Astrocyte (in vitro differentiated cells and primary cell): ENCODE measurements around the gene BRSK1. TPM values are rescaled to one million over a fixed set of nuclear protein-coding genes. Genes with fewer than 3 reads are reported as not detected.

ENCODE experiments used
- DNase-seq: peaks from one replicate; pipeline ENCODE4 v3.0.0-alpha.2; 2010; ENCODE audit warnings: low read depth
- FAIRE-seq: peaks from 2 replicates; lab custom pipeline; 2011; peaks lifted over from hg19 to GRCh38; lab: Jason Lieb, UNC
- H2AFZ ChIP-seq: 2 replicates; pipeline ENCODE4 v1.6.0; 2012; ENCODE audit warnings: low read depth, low read length, inconsistent platforms
- H3K27ac ChIP-seq: 2 replicates; pipeline ENCODE4 v1.5.1; 2011; ENCODE audit warnings: low read depth, low read length, inconsistent platforms
- H3K27me3 ChIP-seq: 2 replicates; pipeline ENCODE4 v1.6.0; 2011; ENCODE audit warnings: low read length, inconsistent platforms; ENCODE audit not compliant: insufficient read depth
- H3K36me3 ChIP-seq: 2 replicates; pipeline ENCODE4 v1.5.1; 2011; ENCODE audit warnings: low read length, inconsistent platforms; ENCODE audit not compliant: insufficient read depth
- H3K4me1 ChIP-seq: 2 replicates; pipeline ENCODE4 v1.5.1; 2011; ENCODE audit warnings: low read length, inconsistent platforms; ENCODE audit not compliant: insufficient read depth
- H3K4me2 ChIP-seq: 2 replicates; pipeline ENCODE4 v1.6.0; 2012; ENCODE audit warnings: low read length, inconsistent platforms
- H3K4me3 ChIP-seq: 2 replicates; pipeline ENCODE4 v1.5.1; 2011; ENCODE audit warnings: low read depth, mild to moderate bottlenecking, low read length, inconsistent platforms; ENCODE audit not compliant: insufficient read depth
- H3K79me2 ChIP-seq: 2 replicates; pipeline ENCODE4 v1.6.0; 2012; ENCODE audit warnings: mild to moderate bottlenecking, low read length, inconsistent platforms; ENCODE audit not compliant: insufficient read depth
- H3K9ac ChIP-seq: 2 replicates; pipeline ENCODE4 v1.6.0; 2012; ENCODE audit warnings: mild to moderate bottlenecking, low read length, inconsistent platforms
- H3K9me3 ChIP-seq: 2 replicates; pipeline ENCODE4 v1.5.1; 2012; ENCODE audit warnings: low read depth, mild to moderate bottlenecking, low read length, inconsistent platforms; ENCODE audit not compliant: insufficient read depth
- H4K20me1 ChIP-seq: 2 replicates; pipeline ENCODE4 v1.6.0; 2012; ENCODE audit warnings: low read length, inconsistent platforms; ENCODE audit not compliant: insufficient read depth
- H3K27ac Mint-ChIP-seq: one replicate; pipeline ENCODE4 v1.8.0; 2021; ENCODE audit warnings: mild to moderate bottlenecking, mixed read lengths; ENCODE audit not compliant: unreplicated experiment
- H3K27me3 Mint-ChIP-seq: one replicate; pipeline ENCODE4 v1.8.0; 2021; ENCODE audit warnings: low read depth, mixed read lengths; ENCODE audit not compliant: unreplicated experiment
- H3K36me3 Mint-ChIP-seq: one replicate; pipeline ENCODE4 v1.8.0; 2021; ENCODE audit warnings: low read depth, mixed read lengths; ENCODE audit not compliant: unreplicated experiment
- H3K4me1 Mint-ChIP-seq: one replicate; pipeline ENCODE4 v1.8.0; 2021; ENCODE audit warnings: low read depth, mixed read lengths; ENCODE audit not compliant: unreplicated experiment
- H3K4me3 Mint-ChIP-seq: one replicate; pipeline ENCODE4 v1.8.0; 2021; ENCODE audit warnings: mild to moderate bottlenecking, moderate library complexity, mixed read lengths; ENCODE audit not compliant: unreplicated experiment
- H3K9me3 Mint-ChIP-seq: one replicate; pipeline ENCODE4 v1.8.0; 2021; ENCODE audit warnings: mild to moderate bottlenecking, mixed read lengths; ENCODE audit not compliant: unreplicated experiment
- EZH2 ChIP-seq: IDR thresholded peaks from 2 replicates; pipeline ENCODE4 v1.6.1; 2012; ENCODE audit warnings: mild to moderate bottlenecking, low read length, inconsistent platforms; ENCODE audit not compliant: insufficient read depth
- total RNA-seq: library from RNA; stranded (reverse); gene quantifications from 2 replicates; pipeline ENCODE4 v1.2.1, GENCODE V29; 2021
- TF ChIP-seq, protein P1 (sequence below): IDR thresholded peaks from 2 replicates; pipeline ENCODE4 v1.5.1; 2011; ENCODE audit warnings: low read depth, mild to moderate bottlenecking, inconsistent platforms, low read length, moderate library complexity; ENCODE audit not compliant: insufficient read depth

BRSK1 gene
- total RNA-seq, 1 donor from 2014 or later: 18.8 TPM

DNA sequence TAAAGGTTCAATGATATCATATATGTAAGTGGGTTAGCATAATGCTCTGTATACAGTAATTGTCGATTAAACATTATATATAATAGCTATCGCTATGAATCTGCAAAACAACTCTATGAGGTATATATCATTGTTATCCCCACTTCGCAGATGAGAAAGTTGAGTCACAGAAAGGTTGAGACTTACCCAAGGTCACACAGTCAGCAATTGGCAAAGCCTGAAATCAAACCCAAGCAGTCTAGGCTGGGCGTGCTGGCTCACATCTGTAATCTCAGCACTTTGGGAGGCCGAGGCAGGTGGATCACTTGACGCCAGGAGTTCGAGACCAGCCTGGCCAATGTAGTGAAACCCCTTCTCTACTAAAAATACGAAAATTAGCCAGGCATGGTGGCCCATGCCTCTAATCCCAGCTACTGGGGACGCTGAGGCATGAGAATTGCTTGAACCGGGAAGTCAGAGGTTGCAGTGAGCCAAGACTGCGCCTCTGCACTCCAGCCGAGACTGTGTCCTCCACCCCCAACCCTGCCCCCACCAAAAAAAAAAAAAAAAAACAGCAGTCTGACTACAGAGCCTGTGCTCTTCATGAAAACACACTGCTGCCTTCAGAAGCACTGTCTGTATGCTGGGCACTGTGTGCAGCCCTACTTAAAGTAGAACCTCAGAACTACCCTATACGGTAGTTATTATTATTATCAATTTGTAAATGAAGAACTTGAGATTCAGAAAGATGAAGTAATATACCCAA lies 5.2 kb upstream of the BRSK1 start:
- Mint-ChIP-seq H3K4me1 (no peaks in the 10 kb centered on the region), H3K9me3 (no peaks in the 10 kb centered on the region), H3K27me3 (no peaks in the 10 kb centered on the region), H3K36me3 (peaks cover 10% of the 10 kb centered on the region), H3K27ac (no peak overlapping the region), H3K4me3 (peak overlapping the region; percentile 99)
- DNase-seq (no peak), FAIRE-seq (no peak)
- H3K36me3 ChIP-seq: no peaks in the 10 kb centered on the region
- peaks cover 3% of the 10 kb centered on the region for H3K79me2 ChIP-seq
- no peak overlapping the region for H3K4me3 ChIP-seq
- H3K27ac ChIP-seq: no peak overlapping the region
- no peaks in the 10 kb centered on the region for H3K9me3 ChIP-seq
- H2AFZ ChIP-seq: no peak overlapping the region
- no peak overlapping the region for H3K9ac ChIP-seq
- no peaks in the 10 kb centered on the region for H3K27me3 ChIP-seq
- no peaks in the 10 kb centered on the region for H4K20me1 ChIP-seq
- peaks cover 3% of the 10 kb centered on the region for H3K4me1 ChIP-seq
- no peak for TF ChIP-seq EZH2
- TF ChIP-seq, protein P1, sequence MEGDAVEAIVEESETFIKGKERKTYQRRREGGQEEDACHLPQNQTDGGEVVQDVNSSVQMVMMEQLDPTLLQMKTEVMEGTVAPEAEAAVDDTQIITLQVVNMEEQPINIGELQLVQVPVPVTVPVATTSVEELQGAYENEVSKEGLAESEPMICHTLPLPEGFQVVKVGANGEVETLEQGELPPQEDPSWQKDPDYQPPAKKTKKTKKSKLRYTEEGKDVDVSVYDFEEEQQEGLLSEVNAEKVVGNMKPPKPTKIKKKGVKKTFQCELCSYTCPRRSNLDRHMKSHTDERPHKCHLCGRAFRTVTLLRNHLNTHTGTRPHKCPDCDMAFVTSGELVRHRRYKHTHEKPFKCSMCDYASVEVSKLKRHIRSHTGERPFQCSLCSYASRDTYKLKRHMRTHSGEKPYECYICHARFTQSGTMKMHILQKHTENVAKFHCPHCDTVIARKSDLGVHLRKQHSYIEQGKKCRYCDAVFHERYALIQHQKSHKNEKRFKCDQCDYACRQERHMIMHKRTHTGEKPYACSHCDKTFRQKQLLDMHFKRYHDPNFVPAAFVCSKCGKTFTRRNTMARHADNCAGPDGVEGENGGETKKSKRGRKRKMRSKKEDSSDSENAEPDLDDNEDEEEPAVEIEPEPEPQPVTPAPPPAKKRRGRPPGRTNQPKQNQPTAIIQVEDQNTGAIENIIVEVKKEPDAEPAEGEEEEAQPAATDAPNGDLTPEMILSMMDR: no peak
- H3K4me2 ChIP-seq: peak overlapping the region; percentile 97

DNA sequence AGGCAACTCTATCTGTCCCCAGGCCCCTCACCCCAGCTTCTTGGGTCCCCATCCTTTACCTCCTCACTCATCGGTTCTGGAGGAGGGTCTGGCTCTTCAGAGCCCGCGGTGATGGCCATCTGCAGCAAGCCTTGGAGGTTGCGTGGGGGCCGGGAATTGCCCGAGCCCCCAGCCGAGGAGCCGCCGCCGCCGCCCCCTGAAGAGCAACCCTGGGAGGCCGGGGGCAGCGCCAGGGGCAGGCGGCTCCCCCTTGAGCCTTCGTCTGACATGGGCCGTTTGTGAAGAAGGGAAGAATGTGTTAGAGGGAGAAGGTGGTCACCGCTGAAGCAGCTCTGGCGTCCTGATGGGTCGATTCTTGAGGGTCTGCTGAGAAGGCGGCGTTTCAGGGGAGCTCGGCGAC lies 4.5 kb upstream of the BRSK1 start:
- FAIRE-seq (no peak), DNase-seq (no peak)
- Histone ChIP-seq H3K79me2 (peaks cover 3% of the 10 kb centered on the region), H3K4me3 (peak overlapping the region; percentile 90), H3K4me1 (peaks cover 3% of the 10 kb centered on the region), H3K9me3 (no peaks in the 10 kb centered on the region), H3K27ac (peak overlapping the region; percentile 74), H3K4me2 (peak overlapping the region; percentile 97), H3K27me3 (no peaks in the 10 kb centered on the region), H4K20me1 (no peaks in the 10 kb centered on the region), H3K9ac (peak overlapping the region; percentile 88), H2AFZ (peak overlapping the region; percentile 85), H3K36me3 (no peaks in the 10 kb centered on the region)
- no peaks in the 10 kb centered on the region for H3K27me3 Mint-ChIP-seq
- H3K9me3 Mint-ChIP-seq: no peaks in the 10 kb centered on the region
- H3K4me1 Mint-ChIP-seq: no peaks in the 10 kb centered on the region
- peak overlapping the region; percentile 99 for H3K27ac Mint-ChIP-seq
- H3K36me3 Mint-ChIP-seq: peaks cover 10% of the 10 kb centered on the region
- peak overlapping the region; percentile 99 for H3K4me3 Mint-ChIP-seq
- TF ChIP-seq, protein P1: no peak
- TF ChIP-seq EZH2: no peak
